H1 (cell line): ENCODE results near the gene PSME3. TPM values are rescaled to one million over a fixed set of nuclear protein-coding genes. Genes with fewer than 3 reads are reported as not detected.

Source experiments
- CHD2 ChIP-seq: IDR thresholded peaks from 2 replicates; pipeline ENCODE4 v1.6.1; 2012; ENCODE audit warnings: low read length, improper control_type of control experiment
- CHD7 ChIP-seq: fragments of 300-600 bp; sonication (generic); IDR thresholded peaks from 2 replicates; pipeline ENCODE4 v1.7.1; 2012; ENCODE audit warnings: low read length, moderate library complexity, mild to moderate bottlenecking, inconsistent platforms; ENCODE audit not compliant: insufficient replicate concordance
- HDAC2 ChIP-seq, 2 experiments: fragments of 300-600 bp in 1 of 2; sonication (generic) in 1 of 2; IDR thresholded peaks; 2 replicates each; pipeline ENCODE4 v1.6.1; 2011 to 2012; ENCODE audit warnings: low read depth in 2 of 2, low read length in 2 of 2, mild to moderate bottlenecking in 2 of 2, moderate library complexity in 2 of 2, borderline replicate concordance in 1 of 2, inconsistent platforms in 1 of 2
- HDAC6 ChIP-seq: IDR thresholded peaks from one replicate; pipeline ENCODE4 v1.7.1; 2012; ENCODE audit warnings: low read depth, mild to moderate bottlenecking, inconsistent platforms, low read length, moderate library complexity
- JUND ChIP-seq: IDR thresholded peaks from 2 replicates; pipeline ENCODE4 v1.6.1; 2011; ENCODE audit warnings: mild to moderate bottlenecking, improper control_type of control experiment, low read length
- KDM4A ChIP-seq: IDR thresholded peaks from one replicate; pipeline ENCODE4 v1.7.1; 2012; ENCODE audit warnings: low read depth, mild to moderate bottlenecking, moderate library complexity, low read length, inconsistent platforms; ENCODE audit not compliant: severe bottlenecking
- SIRT6 ChIP-seq: IDR thresholded peaks from one replicate; pipeline ENCODE4 v1.7.1; 2012; ENCODE audit warnings: low read length, inconsistent platforms
- TAF1 ChIP-seq: IDR thresholded peaks from 2 replicates; pipeline ENCODE4 v1.6.1; 2011; ENCODE audit warnings: mild to moderate bottlenecking, low read depth, low read length
- TCF12 ChIP-seq: IDR thresholded peaks from 2 replicates; pipeline ENCODE4 v1.6.1; 2011; ENCODE audit warnings: low read depth, mild to moderate bottlenecking, low read length
- polyA plus RNA-seq, 7 experiments: library from polyadenylated mRNA; depleted of rRNA in 3 of 7; stranded (reverse) in 5 of 7; unstranded in 2 of 7; fragments of >200 nt in 5 of 7; fragments of 200-250 nt in 2 of 7; gene quantifications; 1 replicate in 5 of 7; 2 replicates in 1 of 7; 4 replicates in 1 of 7; pipeline versions ENCODE4 v1.2.1 to v1.2.3, GENCODE V29; 2011 to 2013; ENCODE audit warnings: missing spikeins in 2 of 7, mixed read lengths in 2 of 7
- total RNA-seq: library from RNA; stranded (reverse); fragmentation: NEBNext Ultra II Directional; extraction: Animal tissue kit (Norgen Biotek cat#: 25700); gene quantifications from 2 replicates; pipeline ENCODE4 v1.2.1, GENCODE V29; 2021

Gene PSME3
- total and polyA plus RNA-seq, 2 of the 8 experiments (the other 6 are each of a cell fraction or from before 2014, with no cell fraction given): 149 to 224 TPM

DNA sequence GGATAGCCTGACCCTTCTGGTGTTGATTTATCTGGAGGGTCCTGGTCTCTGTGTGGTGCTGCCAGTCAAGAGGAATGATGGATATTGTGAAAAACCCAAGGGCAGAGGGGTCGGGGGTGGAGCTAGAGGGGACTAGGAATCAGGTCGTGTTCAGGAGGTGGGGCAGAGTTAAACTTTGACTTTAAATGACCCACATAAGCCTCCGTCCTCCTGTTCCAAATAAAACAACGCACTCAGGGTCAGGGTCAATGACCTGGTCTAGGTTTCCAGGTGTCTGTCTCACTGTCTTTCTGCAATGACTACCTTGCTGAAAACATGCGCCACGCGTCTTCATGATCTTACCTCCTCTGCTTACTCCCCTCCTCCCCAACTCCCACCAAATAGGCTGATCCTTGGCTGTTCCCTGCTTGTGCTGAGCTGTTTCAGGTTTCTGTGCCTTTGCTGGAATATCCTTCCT lies 32.5 kb downstream of the PSME3 start (continued):
- TF ChIP-seq CHD7 (no peak), TAF1 (no peak), KDM4A (no peak), TCF12 (no peak), SIRT6 (no peak), CHD2 (no peak), JUND (no peak), HDAC6 (no peak), HDAC2 (IDR thresholded peaks at IDR 0.05; ENCODE audit: borderline replicate concordance in 1 of 2, low read depth in 2 of 2, low read length in 2 of 2) (no peak)
